Ishikawa (cell line): ENCODE data around the gene MARVELD1.

ENCODE experiments used
- CEBPB ChIP-seq: IDR thresholded peaks from 2 replicates; pipeline ENCODE4 v1.6.1; 2012
- CREB1 ChIP-seq: IDR thresholded peaks from 2 replicates; pipeline ENCODE4 v1.6.1; 2012; ENCODE audit warnings: low read depth
- EGR1 ChIP-seq: IDR thresholded peaks from 2 replicates; pipeline ENCODE4 v1.6.1; 2012
- EP300 ChIP-seq: IDR thresholded peaks from 2 replicates; pipeline ENCODE4 v1.6.1; 2012; ENCODE audit warnings: borderline replicate concordance
- FOXM1 ChIP-seq: IDR thresholded peaks from 2 replicates; pipeline ENCODE4 v1.6.1; 2012; ENCODE audit warnings: low read depth, borderline replicate concordance
- NFIC ChIP-seq: IDR thresholded peaks from 2 replicates; pipeline ENCODE4 v1.6.1; 2012
- RAD21 ChIP-seq: IDR thresholded peaks from 2 replicates; pipeline ENCODE4 v1.6.1; 2012; ENCODE audit warnings: low read depth
- TAF1 ChIP-seq: IDR thresholded peaks from 2 replicates; pipeline ENCODE4 v1.6.1; 2012; ENCODE audit warnings: low read depth, mild to moderate bottlenecking
- TCF12 ChIP-seq: IDR thresholded peaks from 2 replicates; pipeline ENCODE4 v1.6.1; 2012; ENCODE audit warnings: low read depth
- TEAD4 ChIP-seq: IDR thresholded peaks from 2 replicates; pipeline ENCODE4 v1.6.1; 2012
- YY1 ChIP-seq: IDR thresholded peaks from 2 replicates; pipeline ENCODE4 v1.6.1; 2012; ENCODE audit warnings: low read depth
- ZBTB7A ChIP-seq: IDR thresholded peaks from 2 replicates; pipeline ENCODE4 v1.6.1; 2012; ENCODE audit warnings: low read depth
- TF ChIP-seq, protein P1 (sequence below): IDR thresholded peaks from 2 replicates; pipeline ENCODE4 v1.6.1; 2012
- TF ChIP-seq, protein P2 (sequence below): IDR thresholded peaks from 2 replicates; pipeline ENCODE4 v1.6.1; 2012
- TF ChIP-seq, protein P3 (sequence below): IDR thresholded peaks from 2 replicates; pipeline ENCODE4 v1.6.1; 2012; ENCODE audit warnings: low read depth, mild to moderate bottlenecking

MARVELD1 gene

DNA sequence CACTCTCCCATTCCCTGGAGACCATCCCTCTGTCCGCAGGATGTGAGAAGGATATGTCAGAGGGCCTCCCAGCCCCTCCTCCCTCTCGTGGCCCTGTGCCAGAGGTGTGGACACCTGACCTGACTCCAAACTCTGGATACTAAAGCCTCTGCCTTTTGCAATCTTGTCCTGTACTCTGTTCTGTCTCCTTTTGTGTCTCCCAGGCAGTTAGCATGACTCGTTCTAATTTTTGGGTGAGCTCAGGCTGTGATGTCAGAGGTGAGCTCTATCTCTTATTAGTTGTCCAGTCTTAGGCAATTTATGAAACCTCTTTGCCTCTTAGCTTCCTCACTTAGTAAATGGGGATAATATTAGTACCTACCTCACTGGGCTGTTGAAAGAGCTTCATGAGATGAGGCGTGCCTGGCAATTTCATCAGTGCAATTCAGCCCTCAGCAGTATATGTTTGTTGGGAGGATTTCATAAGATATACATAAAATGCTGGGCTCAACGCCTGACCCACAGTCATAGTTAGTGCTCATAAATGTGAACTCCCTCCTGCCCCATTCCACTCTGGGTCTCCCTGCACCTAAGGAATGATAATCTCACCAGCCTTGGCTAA is 10.9 kb downstream of the MARVELD1 start:
- TF ChIP-seq TAF1 = no peak
- no peak for TF ChIP-seq YY1
- TF ChIP-seq, protein P1, sequence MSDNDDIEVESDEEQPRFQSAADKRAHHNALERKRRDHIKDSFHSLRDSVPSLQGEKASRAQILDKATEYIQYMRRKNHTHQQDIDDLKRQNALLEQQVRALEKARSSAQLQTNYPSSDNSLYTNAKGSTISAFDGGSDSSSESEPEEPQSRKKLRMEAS = no peak
- TF ChIP-seq TCF12 = no peak

DNA sequence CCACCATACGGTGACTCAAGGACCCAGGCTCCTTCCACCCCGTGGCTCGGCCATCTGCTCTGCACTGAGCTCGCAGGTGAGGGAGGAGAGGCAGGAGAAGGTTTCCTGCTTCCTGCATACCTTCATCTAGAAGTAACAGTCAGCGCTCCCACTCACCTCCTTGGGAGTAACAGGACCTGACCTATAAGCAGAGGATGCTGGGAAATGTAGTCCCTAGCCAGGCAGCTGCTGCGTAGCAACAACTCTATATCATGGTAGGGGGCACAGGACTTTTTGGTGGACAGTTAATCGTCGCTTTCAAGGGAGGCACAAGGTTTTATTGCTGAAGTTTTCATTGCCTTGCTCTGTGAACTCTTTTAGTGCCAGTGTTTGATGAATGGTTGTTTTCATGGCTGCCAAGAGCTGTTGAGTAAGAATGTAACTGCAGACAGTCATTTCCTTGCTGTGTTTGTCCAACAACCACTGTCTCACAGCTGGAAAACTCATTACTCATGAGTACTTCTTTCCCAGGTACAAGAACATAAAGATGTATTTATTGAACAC is 13.2 kb downstream of the MARVELD1 start:
- TF ChIP-seq NFIC (peak; percentile 51), YY1 (peak; percentile 73), TEAD4 (0 out of 2 replicates have a peak, but pooled peaks have one; percentile 12), CEBPB (peak; percentile 78), TCF12 (0 out of 2 replicates have a peak, but pooled peaks have one; percentile 18)
- TF ChIP-seq, protein P2, sequence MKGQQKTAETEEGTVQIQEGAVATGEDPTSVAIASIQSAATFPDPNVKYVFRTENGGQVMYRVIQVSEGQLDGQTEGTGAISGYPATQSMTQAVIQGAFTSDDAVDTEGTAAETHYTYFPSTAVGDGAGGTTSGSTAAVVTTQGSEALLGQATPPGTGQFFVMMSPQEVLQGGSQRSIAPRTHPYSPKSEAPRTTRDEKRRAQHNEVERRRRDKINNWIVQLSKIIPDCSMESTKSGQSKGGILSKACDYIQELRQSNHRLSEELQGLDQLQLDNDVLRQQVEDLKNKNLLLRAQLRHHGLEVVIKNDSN = no peak
- TF ChIP-seq, protein P1 = no peak

DNA sequence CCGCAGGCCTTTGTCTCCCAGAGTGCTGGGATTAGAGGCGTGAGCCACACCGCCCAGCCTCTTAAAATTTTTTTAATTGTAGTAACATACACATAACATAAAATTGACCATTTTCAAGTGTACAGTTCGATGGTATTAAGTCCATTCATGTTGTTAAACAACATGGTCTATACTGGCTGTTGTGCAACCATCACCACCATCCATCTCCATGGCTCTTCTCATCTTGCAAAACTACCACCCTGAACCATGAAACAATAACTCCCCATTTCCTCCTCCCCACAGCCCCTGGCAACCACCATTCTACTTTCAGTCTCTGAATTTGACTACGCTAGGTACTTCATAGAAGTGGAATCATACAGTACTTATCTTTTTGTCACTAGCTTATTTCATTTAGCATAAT is 15.5 kb downstream of the MARVELD1 start:
- TF ChIP-seq ZBTB7A (no peak), TAF1 (no peak), TCF12 (no peak), NFIC (no peak), YY1 (no peak), EGR1 (no peak), CREB1 (no peak), RAD21 (no peak), CEBPB (no peak)
- TF ChIP-seq, protein P2 = no peak
- TF ChIP-seq, protein P1 = no peak

DNA sequence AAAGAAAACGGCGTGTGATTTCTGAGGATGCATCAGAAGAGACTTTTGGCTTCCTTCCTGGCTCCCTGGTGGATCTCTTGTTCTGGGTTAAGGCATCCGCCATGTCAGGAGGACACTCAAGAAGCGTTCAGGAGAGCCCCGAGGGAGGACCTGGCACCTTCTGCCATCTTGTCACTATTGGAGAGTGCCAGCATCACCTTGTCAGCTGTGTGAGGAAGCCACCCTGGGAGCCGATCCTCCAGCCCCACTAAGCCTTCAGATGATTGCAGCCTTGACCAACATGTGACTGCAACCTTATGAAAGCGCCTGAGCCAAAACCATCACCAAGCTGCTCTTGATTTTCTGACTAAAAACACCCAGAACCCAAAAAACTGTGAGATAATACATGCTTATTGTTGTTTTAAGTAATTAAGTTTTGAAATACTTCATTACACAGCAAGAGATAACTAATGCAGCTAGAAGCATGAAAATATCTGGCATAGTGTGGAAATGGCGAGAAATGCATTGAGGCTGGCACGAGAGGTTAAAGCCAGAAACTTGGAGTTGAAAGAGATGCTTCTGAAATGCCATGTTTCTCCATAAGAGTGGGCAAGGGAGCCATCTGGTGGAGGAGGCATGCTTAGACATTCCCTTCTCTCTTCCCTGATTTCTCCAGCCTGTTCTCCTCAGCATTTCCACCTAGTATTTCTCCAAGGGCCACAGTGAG is 18.0 kb downstream of the MARVELD1 start:
- TF ChIP-seq YY1 = no peak
- peak; percentile 49; the same call in 1 of the 2 replicates for TF ChIP-seq TEAD4
- TF ChIP-seq, protein P1 = no peak
- TF ChIP-seq CREB1 = no peak
- TF ChIP-seq, protein P2 = no peak
- TF ChIP-seq ZBTB7A = no peak
- TF ChIP-seq EGR1 = no peak
- TF ChIP-seq TCF12 = no peak
- TF ChIP-seq EP300 = no peak
- TF ChIP-seq CEBPB = no peak
- TF ChIP-seq, protein P3, sequence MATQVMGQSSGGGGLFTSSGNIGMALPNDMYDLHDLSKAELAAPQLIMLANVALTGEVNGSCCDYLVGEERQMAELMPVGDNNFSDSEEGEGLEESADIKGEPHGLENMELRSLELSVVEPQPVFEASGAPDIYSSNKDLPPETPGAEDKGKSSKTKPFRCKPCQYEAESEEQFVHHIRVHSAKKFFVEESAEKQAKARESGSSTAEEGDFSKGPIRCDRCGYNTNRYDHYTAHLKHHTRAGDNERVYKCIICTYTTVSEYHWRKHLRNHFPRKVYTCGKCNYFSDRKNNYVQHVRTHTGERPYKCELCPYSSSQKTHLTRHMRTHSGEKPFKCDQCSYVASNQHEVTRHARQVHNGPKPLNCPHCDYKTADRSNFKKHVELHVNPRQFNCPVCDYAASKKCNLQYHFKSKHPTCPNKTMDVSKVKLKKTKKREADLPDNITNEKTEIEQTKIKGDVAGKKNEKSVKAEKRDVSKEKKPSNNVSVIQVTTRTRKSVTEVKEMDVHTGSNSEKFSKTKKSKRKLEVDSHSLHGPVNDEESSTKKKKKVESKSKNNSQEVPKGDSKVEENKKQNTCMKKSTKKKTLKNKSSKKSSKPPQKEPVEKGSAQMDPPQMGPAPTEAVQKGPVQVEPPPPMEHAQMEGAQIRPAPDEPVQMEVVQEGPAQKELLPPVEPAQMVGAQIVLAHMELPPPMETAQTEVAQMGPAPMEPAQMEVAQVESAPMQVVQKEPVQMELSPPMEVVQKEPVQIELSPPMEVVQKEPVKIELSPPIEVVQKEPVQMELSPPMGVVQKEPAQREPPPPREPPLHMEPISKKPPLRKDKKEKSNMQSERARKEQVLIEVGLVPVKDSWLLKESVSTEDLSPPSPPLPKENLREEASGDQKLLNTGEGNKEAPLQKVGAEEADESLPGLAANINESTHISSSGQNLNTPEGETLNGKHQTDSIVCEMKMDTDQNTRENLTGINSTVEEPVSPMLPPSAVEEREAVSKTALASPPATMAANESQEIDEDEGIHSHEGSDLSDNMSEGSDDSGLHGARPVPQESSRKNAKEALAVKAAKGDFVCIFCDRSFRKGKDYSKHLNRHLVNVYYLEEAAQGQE = no peak
- peak; percentile 100 for TF ChIP-seq RAD21
- TF ChIP-seq NFIC = no peak
- TF ChIP-seq FOXM1 = no peak
- no peak for TF ChIP-seq TAF1

DNA sequence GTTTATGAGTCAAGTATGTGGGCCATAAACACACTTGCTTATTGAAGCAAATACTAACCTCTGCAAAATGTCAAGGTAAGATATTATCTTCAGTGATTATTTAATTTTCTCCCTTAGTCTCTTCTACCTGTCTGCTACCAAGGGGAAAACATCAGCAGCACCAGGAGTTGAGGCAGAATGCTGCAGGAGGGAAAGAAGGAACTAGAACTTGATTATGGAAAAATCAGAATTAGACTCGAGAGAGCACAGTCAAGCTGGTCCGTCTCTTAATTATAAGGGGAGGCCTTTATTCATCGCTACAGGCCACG is 18.5 kb downstream of the MARVELD1 start:
- TF ChIP-seq YY1 (no peak), CREB1 (no peak), ZBTB7A (no peak), EP300 (no peak), TCF12 (no peak), TAF1 (no peak), NFIC (no peak), RAD21 (no peak), TEAD4 (no peak), EGR1 (no peak), CEBPB (no peak), FOXM1 (no peak)
- TF ChIP-seq, protein P2 = no peak
- TF ChIP-seq, protein P3 = no peak
- TF ChIP-seq, protein P1 = no peak
